ENCODE measurements around the gene LIN37.
A peak's percentile ranks its signal among the peaks of the same experiment; 100 is the strongest.
"Not testable (repeated sequence)": the region's sequence is repeated elsewhere in the genome, so short reads cannot be mapped to it uniquely, and the experiment has no call there.

The LIN37 gene

GRCh38 chr19:35790981-35791813 lies 42.8 kb downstream of the LIN37 start:
- TF ChIP-seq SNAI2 (CRISPR knock-in tag; IDR thresholded peaks at IDR 0.05) (no peak), ZC3H10 (CRISPR knock-in tag; IDR thresholded peaks at IDR 0.05) (no peak), CSDC2 (CRISPR knock-in tag; IDR thresholded peaks at IDR 0.05) (no peak), TSHZ2 (CRISPR knock-in tag; IDR thresholded peaks at IDR 0.05) (no peak), ZFP3 (CRISPR knock-in tag; IDR thresholded peaks at IDR 0.05) (no peak), TOX (CRISPR knock-in tag; IDR thresholded peaks at IDR 0.05; ENCODE audit: borderline replicate concordance) (no peak), ZFP30 (CRISPR knock-in tag; IDR thresholded peaks at IDR 0.05) (no peak)
- ATAC-seq: peak; percentile 57

GRCh38 chr19:35791814-35792279 lies 43.5 kb downstream of the LIN37 start:
- no peak for TF ChIP-seq ZFP3 (CRISPR knock-in tag; IDR thresholded peaks at IDR 0.05)
- ATAC-seq: no peak

GRCh38 chr19:35792312-35792711 lies 43.9 kb downstream of the LIN37 start:
- no peak for ATAC-seq
- no peak for TF ChIP-seq ZNF70 (CRISPR knock-in tag; IDR thresholded peaks at IDR 0.05)

- ATAC-seq: no peak
These were observed 44.5 kb downstream of the LIN37 start for GRCh38 chr19:35792888-35793287.

GRCh38 chr19:35793381-35794165 lies 45.2 kb downstream of the LIN37 start:
- no peak for TF ChIP-seq ZFP3 (CRISPR knock-in tag; IDR thresholded peaks at IDR 0.05)
- no peak for TF ChIP-seq ZNF565 (CRISPR knock-in tag; conservative IDR thresholded peaks at IDR 0.05; ENCODE audit: low read depth)
- no peak for TF ChIP-seq ARNTL (CRISPR knock-in tag; IDR thresholded peaks at IDR 0.05; ENCODE audit: borderline replicate concordance, low read depth)
- TF ChIP-seq OSR1 (CRISPR knock-in tag; IDR thresholded peaks at IDR 0.05): no peak
- no peak for ATAC-seq

More at GRCh38 chr19:35792888-35793287, 44.5 kb downstream of the LIN37 start:
- TF ChIP-seq PPARA (CRISPR knock-in tag; IDR thresholded peaks at IDR 0.05; ENCODE audit: borderline replicate concordance) (no peak), RARB (CRISPR knock-in tag; IDR thresholded peaks at IDR 0.05) (no peak), ISL1 (CRISPR knock-in tag; IDR thresholded peaks at IDR 0.05) (no peak), ZNF565 (CRISPR knock-in tag; conservative IDR thresholded peaks at IDR 0.05; ENCODE audit: low read depth) (no peak), POU6F1 (CRISPR knock-in tag; IDR thresholded peaks at IDR 0.05; ENCODE audit: borderline replicate concordance, low read depth) (no peak), ZC3H10 (CRISPR knock-in tag; IDR thresholded peaks at IDR 0.05) (no peak)

- ATAC-seq: not testable (repeated sequence)
These were observed 47.2 kb downstream of the LIN37 start for GRCh38 chr19:35795564-35795963.

- no peak for ATAC-seq
- TF ChIP-seq ZNF565 (CRISPR knock-in tag; conservative IDR thresholded peaks at IDR 0.05; ENCODE audit: low read depth) (no peak), POU6F1 (CRISPR knock-in tag; IDR thresholded peaks at IDR 0.05; ENCODE audit: borderline replicate concordance, low read depth) (no peak), ZC3H10 (CRISPR knock-in tag; IDR thresholded peaks at IDR 0.05) (no peak), BACH2 (CRISPR knock-in tag; IDR thresholded peaks at IDR 0.05; ENCODE audit: borderline replicate concordance) (no peak), ZNF8 (CRISPR knock-in tag; IDR thresholded peaks at IDR 0.05) (no peak), SNAI2 (CRISPR knock-in tag; IDR thresholded peaks at IDR 0.05) (no peak), OSR1 (CRISPR knock-in tag; IDR thresholded peaks at IDR 0.05) (no peak), PPARA (CRISPR knock-in tag; IDR thresholded peaks at IDR 0.05; ENCODE audit: borderline replicate concordance) (no peak), CSDC2 (CRISPR knock-in tag; IDR thresholded peaks at IDR 0.05) (no peak), TSHZ2 (CRISPR knock-in tag; IDR thresholded peaks at IDR 0.05) (no peak), ZNF70 (CRISPR knock-in tag; IDR thresholded peaks at IDR 0.05) (no peak)
These were observed 48.5 kb downstream of the LIN37 start for GRCh38 chr19:35796645-35797542.
